Activated CD8-positive, alpha-beta memory T cell treated with anti-CD3 and anti-CD28 coated beads, Interleukin-2, amount 50 U/mL, for 48 hours (primary cell): Measurements from ENCODE around the gene TADA1.
A peak's percentile ranks its signal among the peaks of the same experiment; 100 is the strongest.
"Not testable (repeated sequence)": the region's sequence is repeated elsewhere in the genome, so short reads cannot be mapped to it uniquely, and the experiment has no call there.

Experiments
- DNase-seq: peaks from one replicate; pipeline ENCODE4 v3.0.0-alpha.2; 2020

The TADA1 gene

GRCh38 chr1:166840309-166841274 lies 35.5 kb downstream of the TADA1 start:
- no peak for DNase-seq

GRCh38 chr1:166839600-166840308 lies 36.3 kb downstream of the TADA1 start:
- peak; percentile 79 for DNase-seq

- peak; percentile 88 for DNase-seq
These were observed 37.1 kb downstream of the TADA1 start, which contains the start of gene POGK for GRCh38 chr1:166838766-166839599. Gene POGK (plus strand): TSS chr1:166839475. CDS start chr1:166840957, 1,482 bp downstream.

GRCh38 chr1:166836733-166837132 lies 39.3 kb downstream of the TADA1 start:
- no peak for DNase-seq

GRCh38 chr1:166829762-166830161 lies 46.3 kb downstream of the TADA1 start:
- not testable (repeated sequence) for DNase-seq

GRCh38 chr1:166827426-166827825 lies 48.6 kb downstream of the TADA1 start:
- no peak for DNase-seq

GRCh38 chr1:166822385-166822784 lies 53.7 kb downstream of the TADA1 start:
- no peak for DNase-seq

- no peak for DNase-seq
These were observed 56.1 kb downstream of the TADA1 start for GRCh38 chr1:166819974-166820373.

- no peak for DNase-seq
These were observed 61.5 kb downstream of the TADA1 start for GRCh38 chr1:166814611-166815010.

GRCh38 chr1:166813508-166814223 lies 62.4 kb downstream of the TADA1 start:
- no peak for DNase-seq

GRCh38 chr1:166811691-166812090 lies 64.4 kb downstream of the TADA1 start:
- DNase-seq, result no peak

- DNase-seq, result no peak
These were observed 67.1 kb downstream of the TADA1 start for GRCh38 chr1:166808952-166809351.
